Trophoblast cell (in vitro differentiated cells and primary cell): ENCODE measurements around the gene MRGPRF.

Experiments used
- DNase-seq, 2 donors: peaks; one replicate each; pipeline ENCODE4 v3.0.0-alpha.2; 2016
- H2AFZ ChIP-seq: 2 replicates; pipeline ENCODE4 v1.6.1; 2013; ENCODE audit warnings: low read length, moderate library complexity, mild to moderate bottlenecking; ENCODE audit not compliant: insufficient read depth, poor library complexity
- H2AK5ac ChIP-seq: 2 replicates; pipeline ENCODE4 v1.6.1; 2013; ENCODE audit warnings: mild to moderate bottlenecking, low read length
- H2BK120ac ChIP-seq: 2 replicates; pipeline ENCODE4 v1.6.1; 2013; ENCODE audit warnings: low read length, mild to moderate bottlenecking, moderate library complexity; ENCODE audit not compliant: insufficient read depth, poor library complexity
- H2BK12ac ChIP-seq: 2 replicates; pipeline ENCODE4 v1.6.1; 2013; ENCODE audit warnings: mild to moderate bottlenecking, low read length, moderate library complexity
- H2BK5ac ChIP-seq: 2 replicates; pipeline ENCODE4 v1.6.1; 2013; ENCODE audit warnings: low read length, low read depth, moderate library complexity, mild to moderate bottlenecking; ENCODE audit not compliant: poor library complexity
- H3K14ac ChIP-seq: 2 replicates; pipeline ENCODE4 v1.6.1; 2013; ENCODE audit warnings: mild to moderate bottlenecking, low read length
- H3K18ac ChIP-seq: 2 replicates; pipeline ENCODE4 v1.6.1; 2013; ENCODE audit warnings: mild to moderate bottlenecking, low read length
- H3K23ac ChIP-seq: 2 replicates; pipeline ENCODE4 v1.6.1; 2013; ENCODE audit warnings: low read length
- H3K27ac ChIP-seq: 2 replicates; pipeline ENCODE4 v1.5.1; 2013; ENCODE audit warnings: low read depth, mild to moderate bottlenecking, inconsistent platforms, low read length, moderate library complexity
- H3K27me3 ChIP-seq: 2 replicates; pipeline ENCODE4 v1.6.1; 2013; ENCODE audit warnings: inconsistent platforms, mild to moderate bottlenecking, low read length, moderate library complexity; ENCODE audit not compliant: insufficient read depth
- H3K36me3 ChIP-seq, 2 experiments: 1 replicate in 1 of 2; 2 replicates in 1 of 2; pipeline ENCODE4 v1.6.1; 2013; ENCODE audit warnings: low read length in 2 of 2, mild to moderate bottlenecking in 2 of 2, moderate library complexity in 1 of 2; ENCODE audit not compliant: insufficient read depth in 2 of 2, control insufficient read depth in 1 of 2
- H3K4ac ChIP-seq: 2 replicates; pipeline ENCODE4 v1.6.1; 2013; ENCODE audit warnings: low read depth, mild to moderate bottlenecking, low read length, moderate library complexity
- H3K4me1 ChIP-seq, 2 experiments: 1 replicate in 1 of 2; 2 replicates in 1 of 2; pipeline ENCODE4 v1.6.1; 2013; ENCODE audit warnings: low read length in 2 of 2, mild to moderate bottlenecking in 2 of 2, moderate library complexity in 1 of 2; ENCODE audit not compliant: insufficient read depth in 2 of 2, control insufficient read depth in 1 of 2
- H3K4me2 ChIP-seq: 2 replicates; pipeline ENCODE4 v1.6.1; 2013; ENCODE audit warnings: inconsistent platforms, mild to moderate bottlenecking, low read length, moderate library complexity
- H3K4me3 ChIP-seq: 2 replicates; pipeline ENCODE4 v1.5.1; 2013; ENCODE audit warnings: mild to moderate bottlenecking, low read depth, low read length, inconsistent platforms
- H3K79me1 ChIP-seq: one replicate; pipeline ENCODE4 v1.6.1; 2013; ENCODE audit warnings: low read length
- H3K79me2 ChIP-seq: 2 replicates; pipeline ENCODE4 v1.6.1; 2013; ENCODE audit warnings: low read length, mild to moderate bottlenecking; ENCODE audit not compliant: control insufficient read depth, insufficient read depth, poor library complexity
- H3K9ac ChIP-seq: 2 replicates; pipeline ENCODE4 v1.6.1; 2013; ENCODE audit warnings: mild to moderate bottlenecking, low read length
- H3K9me3 ChIP-seq: 2 replicates; pipeline ENCODE4 v1.6.1; 2013; ENCODE audit warnings: low read depth, mild to moderate bottlenecking, control low read depth, inconsistent platforms, low read length; ENCODE audit not compliant: insufficient read depth
- H4K12ac ChIP-seq: 2 replicates; pipeline ENCODE4 v1.6.1; 2013; ENCODE audit warnings: low read depth, mild to moderate bottlenecking, low read length, moderate library complexity
- H4K8ac ChIP-seq: 2 replicates; pipeline ENCODE4 v1.6.1; 2013; ENCODE audit warnings: low read depth, mild to moderate bottlenecking, low read length, moderate library complexity
- H4K91ac ChIP-seq: one replicate; pipeline ENCODE4 v1.6.1; 2013; ENCODE audit warnings: low read depth, mild to moderate bottlenecking, low read length, moderate library complexity
- WGBS: extraction: QIAGEN DNeasy Blood & Tissue Kit; methylation state at CpG from one replicate; pipeline ENCODE4 v1.1.7; 2013; ENCODE audit warnings: missing lambda C conversion rate; ENCODE audit not compliant: insufficient read length, insufficient coverage; ENCODE audit errors: extremely low coverage; 5-methylcytosine and 5-hydroxymethylcytosine counted together

Gene MRGPRF

DNA sequence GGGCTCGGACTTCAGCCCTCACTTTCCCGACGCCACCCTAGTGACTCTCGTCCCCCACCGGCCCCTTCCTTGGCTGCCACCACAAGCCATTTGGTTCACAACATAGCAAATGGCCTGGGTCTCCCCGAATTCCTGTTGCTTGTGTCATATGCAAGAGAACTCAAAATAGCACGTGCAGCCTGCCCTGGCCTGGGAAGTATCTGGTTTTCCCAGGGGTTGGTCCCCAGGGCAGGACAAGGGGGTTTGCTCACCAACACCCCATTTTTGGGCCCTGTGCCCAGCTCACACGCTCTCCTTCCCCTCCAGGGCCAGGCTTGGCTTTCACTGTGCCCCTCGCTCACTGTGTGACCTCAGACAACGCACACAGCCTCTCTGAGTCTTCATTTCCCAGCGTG lies 22.9 kb upstream of the MRGPRF start:
- H2AK5ac ChIP-seq = no peak overlapping the region
- DNase-seq = no peak
- H3K9ac ChIP-seq = no peak overlapping the region
- H3K36me3 ChIP-seq = no peaks in the 10 kb centered on the region
- WGBS = no CpG with 5 or more reads among the region's 11 CpGs
- no peaks in the 10 kb centered on the region for H3K27me3 ChIP-seq
- H3K79me1 ChIP-seq = no peaks in the 10 kb centered on the region
- H4K91ac ChIP-seq = no peak overlapping the region
- no peak overlapping the region for H3K18ac ChIP-seq
- no peaks in the 10 kb centered on the region for H3K9me3 ChIP-seq
- no peak overlapping the region for H2BK12ac ChIP-seq
- H3K14ac ChIP-seq = no peak overlapping the region
- no peak overlapping the region for H4K8ac ChIP-seq
- no peak overlapping the region for H4K12ac ChIP-seq
- H3K4me1 ChIP-seq = peaks cover 3 to 8% of the 10 kb centered on the region in 2 experiments
- H3K4me2 ChIP-seq = no peak overlapping the region
- no peak overlapping the region for H3K4ac ChIP-seq
- no peak overlapping the region for H3K27ac ChIP-seq
- H3K23ac ChIP-seq = no peak overlapping the region
- no peak overlapping the region for H3K4me3 ChIP-seq
- H2BK120ac ChIP-seq = no peak overlapping the region
- no peaks in the 10 kb centered on the region for H3K79me2 ChIP-seq
- no peak overlapping the region for H2AFZ ChIP-seq
- no peak overlapping the region for H2BK5ac ChIP-seq

DNA sequence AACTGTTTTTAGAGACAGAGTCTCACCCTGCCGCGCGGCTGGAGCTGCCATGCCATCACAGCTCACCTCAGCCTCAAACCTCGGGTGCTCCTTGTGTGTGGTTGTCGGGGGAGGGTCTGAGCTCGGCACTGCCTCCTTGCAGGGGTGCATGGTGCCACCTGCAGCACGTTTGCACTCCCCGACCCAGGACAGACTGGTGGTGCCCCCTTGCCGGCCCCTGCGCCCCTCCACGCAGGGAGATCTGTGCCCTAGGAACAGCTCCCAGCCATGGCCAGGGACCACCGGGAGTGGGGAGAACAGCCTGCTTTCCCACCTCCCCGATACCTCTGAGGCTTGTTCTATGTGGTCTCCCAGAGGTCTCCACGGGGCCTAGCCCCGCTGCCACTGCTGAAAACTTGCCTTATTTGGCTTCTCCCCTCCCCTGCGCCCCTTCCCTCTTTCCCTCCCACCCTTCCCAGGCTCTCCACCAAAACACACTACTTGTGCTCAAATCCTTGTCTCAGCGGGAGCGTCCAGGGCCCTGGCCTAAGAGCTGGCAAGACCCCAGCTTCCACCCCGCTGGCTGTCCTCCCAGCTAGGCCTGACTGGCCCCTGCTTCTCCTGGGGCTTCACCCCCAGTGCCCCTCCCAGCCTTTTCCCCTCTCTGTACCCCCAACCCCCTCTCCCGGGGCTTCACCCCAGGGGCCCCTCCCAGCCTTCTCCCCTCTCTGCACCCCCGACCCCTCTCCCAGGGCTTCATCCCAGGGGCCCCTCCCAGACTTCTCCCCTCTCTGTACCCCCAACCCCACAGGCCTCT lies 22.3 kb upstream of the MRGPRF start:
- Histone ChIP-seq H4K91ac (no peak overlapping the region), H2BK120ac (no peak overlapping the region), H2AFZ (no peak overlapping the region), H3K4me2 (no peak overlapping the region), H3K4me1 (peaks cover 0 to 6% of the 10 kb centered on the region in 2 experiments), H3K14ac (no peak overlapping the region), H3K9me3 (no peaks in the 10 kb centered on the region), H4K8ac (no peak overlapping the region), H3K27me3 (no peaks in the 10 kb centered on the region), H3K4ac (no peak overlapping the region), H3K9ac (no peak overlapping the region), H3K23ac (no peak overlapping the region), H3K18ac (no peak overlapping the region), H3K79me2 (no peaks in the 10 kb centered on the region), H3K36me3 (no peaks in the 10 kb centered on the region), H2BK5ac (no peak overlapping the region), H2AK5ac (no peak overlapping the region), H3K79me1 (no peaks in the 10 kb centered on the region), H2BK12ac (no peak overlapping the region), H4K12ac (no peak overlapping the region), H3K4me3 (no peak overlapping the region), H3K27ac (no peak overlapping the region)
- WGBS = no CpG with 5 or more reads among the region's 21 CpGs
- no peak for DNase-seq

DNA sequence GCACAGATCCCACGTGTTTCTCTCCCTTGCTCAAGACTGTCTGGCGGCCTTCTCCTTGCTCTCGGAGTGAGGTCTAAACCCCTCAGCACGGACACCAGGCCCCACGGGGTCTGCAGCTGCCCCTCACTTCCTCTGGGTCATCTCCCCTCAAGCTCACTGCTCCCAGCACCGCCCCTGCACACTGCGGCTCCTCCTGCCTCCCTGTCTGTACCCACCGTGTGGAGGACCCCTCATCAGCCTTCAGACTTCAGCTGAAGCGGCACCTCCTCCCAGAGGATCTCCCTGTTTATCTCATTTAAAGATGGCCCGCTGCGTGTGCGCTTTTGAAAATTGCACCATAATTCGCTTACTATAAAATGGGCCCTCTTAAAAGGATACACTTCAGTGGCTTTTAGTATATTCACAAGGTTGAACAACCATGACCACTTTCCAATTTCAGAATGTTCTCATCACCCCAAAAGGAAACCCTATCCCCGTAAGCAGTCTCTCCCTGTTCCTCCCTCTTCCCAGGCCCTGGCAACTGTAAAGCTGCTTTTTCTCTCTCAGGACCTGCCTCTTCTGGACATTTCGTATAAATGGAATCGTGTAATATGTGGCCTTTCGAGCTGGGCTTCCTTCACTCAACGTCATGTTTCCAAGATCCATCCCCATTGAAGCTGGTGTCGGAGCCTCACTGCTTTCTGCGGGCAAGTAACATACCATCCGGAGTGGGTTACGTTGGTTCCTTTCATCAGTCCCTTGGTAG lies 21.2 kb upstream of the MRGPRF start:
- H4K91ac ChIP-seq = no peak overlapping the region
- no peak overlapping the region for H4K8ac ChIP-seq
- no peak overlapping the region for H2AFZ ChIP-seq
- H2BK120ac ChIP-seq = no peak overlapping the region
- no peaks in the 10 kb centered on the region for H3K79me2 ChIP-seq
- H3K4me3 ChIP-seq = no peak overlapping the region
- no peak for DNase-seq
- H3K27me3 ChIP-seq = no peaks in the 10 kb centered on the region
- no CpG with 5 or more reads among the region's 22 CpGs for WGBS
- no peaks in the 10 kb centered on the region for H3K36me3 ChIP-seq
- no peak overlapping the region for H2BK12ac ChIP-seq
- no peak overlapping the region for H3K18ac ChIP-seq
- no peak overlapping the region for H3K4me2 ChIP-seq
- H3K4ac ChIP-seq = no peak overlapping the region
- no peak overlapping the region for H2BK5ac ChIP-seq
- peaks cover 0 to 2% of the 10 kb centered on the region in 2 experiments for H3K4me1 ChIP-seq
- H3K9ac ChIP-seq = no peak overlapping the region
- H3K23ac ChIP-seq = no peak overlapping the region
- H3K27ac ChIP-seq = no peak overlapping the region
- H4K12ac ChIP-seq = no peak overlapping the region
- no peaks in the 10 kb centered on the region for H3K9me3 ChIP-seq
- H3K14ac ChIP-seq = no peak overlapping the region
- H2AK5ac ChIP-seq = no peak overlapping the region
- H3K79me1 ChIP-seq = no peaks in the 10 kb centered on the region

DNA sequence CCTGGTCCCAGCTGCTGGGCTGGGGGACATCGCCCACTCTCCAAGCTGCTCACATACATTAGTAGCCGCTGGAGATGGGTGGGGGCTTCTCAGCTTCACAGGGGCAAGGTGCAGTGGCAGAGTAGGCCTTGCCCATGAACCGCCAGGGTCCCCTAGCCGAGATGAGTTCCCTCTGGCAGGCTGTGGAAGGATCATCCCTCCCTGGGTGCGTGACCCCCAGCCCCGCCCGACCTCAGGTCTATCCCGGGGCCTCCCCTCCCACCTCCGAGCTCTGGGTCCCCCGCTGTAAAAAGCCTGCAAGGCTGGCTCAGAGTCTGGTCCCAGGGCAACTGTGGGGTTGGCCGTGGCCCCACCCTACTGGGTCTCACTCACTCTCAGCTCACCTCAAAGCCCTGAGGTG lies 20.4 kb upstream of the MRGPRF start:
- no CpG with 5 or more reads among the region's 11 CpGs for WGBS
- Histone ChIP-seq H3K27me3 (no peaks in the 10 kb centered on the region), H2BK12ac (no peak overlapping the region), H2AK5ac (no peak overlapping the region), H2AFZ (no peak overlapping the region), H3K23ac (no peak overlapping the region), H2BK120ac (no peak overlapping the region), H4K8ac (no peak overlapping the region), H3K4me3 (no peak overlapping the region), H3K27ac (no peak overlapping the region), H2BK5ac (no peak overlapping the region), H3K4ac (no peak overlapping the region), H3K9me3 (no peaks in the 10 kb centered on the region), H3K9ac (no peak overlapping the region), H3K79me1 (no peaks in the 10 kb centered on the region), H3K79me2 (no peaks in the 10 kb centered on the region), H3K14ac (no peak overlapping the region), H3K4me2 (no peak overlapping the region), H4K91ac (no peak overlapping the region), H3K4me1 (no peaks in the 10 kb centered on the region), H3K36me3 (no peaks in the 10 kb centered on the region), H4K12ac (no peak overlapping the region), H3K18ac (no peak overlapping the region)
- no peak for DNase-seq
